HG03460 (cell line): Measurements from ENCODE around the gene SLC31A1.
A peak's percentile ranks its signal among the peaks of the same experiment; 100 is the strongest.
"Not testable (repeated sequence)": the region's sequence is repeated elsewhere in the genome, so short reads cannot be mapped to it uniquely, and the experiment has no call there.

ENCODE experiments used
- ATAC-seq: cut with Tn5 transposase; IDR thresholded peaks from one replicate; pipeline ENCODE4 v1.9.1; 2021; ENCODE audit not compliant: unreplicated experiment

Gene SLC31A1

GRCh38 chr9:113258282-113258681, 36.9 kb downstream of the SLC31A1 start:
- ATAC-seq, result no peak

- ATAC-seq, result no peak
These were observed 40.8 kb downstream of the SLC31A1 start for GRCh38 chr9:113261917-113262671.

DNA sequence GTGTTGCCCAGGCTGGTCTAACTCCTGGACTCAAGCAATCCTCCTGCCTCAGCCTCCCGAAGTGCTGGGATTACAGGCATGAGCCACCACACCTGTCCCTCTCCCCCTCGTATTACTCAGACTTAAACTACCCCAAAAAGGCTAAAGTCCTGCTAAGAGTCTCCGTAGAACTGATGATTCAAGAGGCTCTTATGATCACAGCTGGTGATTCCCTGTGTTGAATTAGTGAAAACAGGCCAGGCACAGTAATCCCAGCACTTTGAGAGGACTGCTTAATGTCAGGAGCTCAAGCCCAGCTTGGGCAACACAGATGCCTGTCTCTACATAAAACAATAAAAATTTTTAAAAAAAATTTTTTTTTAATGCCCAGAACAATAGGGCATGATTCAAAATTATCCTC, 44.8 kb downstream of the SLC31A1 start:
- ATAC-seq, result no peak

DNA sequence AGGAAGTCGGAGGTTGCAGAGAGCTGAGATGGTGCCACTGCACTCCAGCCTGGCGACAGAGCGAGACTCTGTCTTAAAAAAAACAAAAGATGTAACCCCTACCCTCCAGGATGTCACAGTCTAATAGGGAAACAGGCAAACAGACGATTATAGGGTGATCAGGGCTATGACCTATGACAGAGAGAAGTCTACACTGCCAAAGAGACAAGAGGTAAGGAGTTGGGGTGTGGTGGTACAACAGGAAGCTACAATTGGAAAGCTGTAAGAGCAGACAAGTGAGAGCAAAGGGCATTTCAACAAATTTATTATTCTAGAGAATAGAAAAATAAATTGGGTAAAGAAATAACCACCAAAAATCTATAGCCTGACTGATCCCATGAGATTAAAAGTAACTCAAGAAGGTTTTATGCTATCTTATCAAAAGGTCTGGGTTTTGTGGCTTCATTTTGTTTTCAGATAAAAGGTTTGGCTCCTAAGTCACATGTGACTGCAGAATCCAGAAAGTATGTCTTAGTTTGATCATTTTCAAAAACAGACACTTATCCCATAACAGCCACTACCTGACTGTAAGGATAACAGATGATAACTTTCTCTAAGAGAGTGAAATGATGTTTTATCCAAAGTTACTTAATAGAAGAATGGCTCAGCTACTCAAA, 46.7 kb downstream of the SLC31A1 start:
- ATAC-seq, result no peak

DNA sequence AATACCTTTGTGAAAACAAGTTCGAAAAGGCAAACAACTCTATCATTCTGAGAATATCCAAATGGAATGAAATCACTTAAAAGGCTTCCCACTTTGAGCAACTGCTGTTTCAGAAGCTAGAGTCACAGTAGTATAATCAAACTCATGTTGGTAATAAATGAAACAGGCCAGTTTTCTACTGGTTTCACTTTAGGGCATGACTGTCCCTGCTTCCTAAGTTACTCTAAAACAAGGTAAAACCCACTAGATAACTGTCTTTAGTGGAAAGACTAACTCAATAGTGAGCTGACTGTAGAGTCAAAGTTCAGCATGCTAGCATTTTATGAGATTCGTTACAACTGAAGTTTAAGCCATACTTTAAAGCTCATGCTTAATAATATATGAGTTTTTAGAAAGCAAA, 48.0 kb downstream of the SLC31A1 start:
- no peak for ATAC-seq

DNA sequence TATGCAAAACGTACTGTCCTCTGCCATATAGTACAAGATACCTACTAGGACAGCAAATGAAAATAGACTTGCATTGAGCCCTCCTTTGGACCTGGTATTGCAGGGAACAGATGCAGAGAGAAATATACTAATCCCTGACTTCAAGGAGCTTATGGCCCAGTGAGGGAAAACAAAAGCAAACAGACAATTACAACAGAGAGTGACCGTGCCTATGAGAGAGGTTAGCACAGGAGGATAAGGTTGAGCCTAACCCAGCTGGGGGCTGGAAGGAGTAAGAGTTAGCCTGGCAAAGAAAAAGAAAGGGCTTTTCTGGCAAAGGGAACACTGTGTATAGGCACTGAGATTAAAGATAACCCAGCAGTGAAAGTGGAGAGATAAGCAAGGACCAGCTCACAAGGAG, 48.5 kb downstream of the SLC31A1 start:
- ATAC-seq, result no peak

DNA sequence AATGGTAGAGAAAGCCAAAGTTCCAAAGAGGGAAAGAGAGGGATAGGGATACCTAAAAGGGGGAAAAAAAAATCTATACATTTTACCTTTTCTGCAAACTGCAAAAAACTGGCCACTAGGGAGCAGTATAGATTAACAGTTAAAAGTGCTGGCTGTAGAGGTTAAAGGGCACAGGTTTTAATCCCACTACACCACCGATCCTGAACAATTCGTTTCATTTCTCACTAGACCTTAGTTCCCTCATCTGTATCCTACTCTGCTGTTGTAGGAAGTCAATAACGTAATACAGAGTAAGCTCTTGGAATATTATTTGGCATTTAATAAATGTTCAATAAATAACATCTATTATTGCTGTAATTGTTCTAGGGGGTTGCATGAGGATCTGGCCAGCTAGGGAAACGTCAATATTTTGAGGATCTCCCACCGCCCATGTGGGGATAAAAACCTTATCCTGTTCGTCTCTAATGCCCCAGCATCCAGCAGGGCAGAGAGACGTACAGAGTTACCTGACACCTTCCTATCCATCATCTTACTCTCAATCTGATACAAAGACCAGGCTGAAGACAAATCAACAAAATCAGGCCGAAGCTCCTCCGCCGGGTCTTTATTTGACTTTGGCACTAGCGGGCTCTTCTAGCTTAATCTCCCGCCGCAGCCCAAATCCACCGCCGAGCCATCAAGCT, 53.3 kb downstream of the SLC31A1 start:
- ATAC-seq, result peak; percentile 12

DNA sequence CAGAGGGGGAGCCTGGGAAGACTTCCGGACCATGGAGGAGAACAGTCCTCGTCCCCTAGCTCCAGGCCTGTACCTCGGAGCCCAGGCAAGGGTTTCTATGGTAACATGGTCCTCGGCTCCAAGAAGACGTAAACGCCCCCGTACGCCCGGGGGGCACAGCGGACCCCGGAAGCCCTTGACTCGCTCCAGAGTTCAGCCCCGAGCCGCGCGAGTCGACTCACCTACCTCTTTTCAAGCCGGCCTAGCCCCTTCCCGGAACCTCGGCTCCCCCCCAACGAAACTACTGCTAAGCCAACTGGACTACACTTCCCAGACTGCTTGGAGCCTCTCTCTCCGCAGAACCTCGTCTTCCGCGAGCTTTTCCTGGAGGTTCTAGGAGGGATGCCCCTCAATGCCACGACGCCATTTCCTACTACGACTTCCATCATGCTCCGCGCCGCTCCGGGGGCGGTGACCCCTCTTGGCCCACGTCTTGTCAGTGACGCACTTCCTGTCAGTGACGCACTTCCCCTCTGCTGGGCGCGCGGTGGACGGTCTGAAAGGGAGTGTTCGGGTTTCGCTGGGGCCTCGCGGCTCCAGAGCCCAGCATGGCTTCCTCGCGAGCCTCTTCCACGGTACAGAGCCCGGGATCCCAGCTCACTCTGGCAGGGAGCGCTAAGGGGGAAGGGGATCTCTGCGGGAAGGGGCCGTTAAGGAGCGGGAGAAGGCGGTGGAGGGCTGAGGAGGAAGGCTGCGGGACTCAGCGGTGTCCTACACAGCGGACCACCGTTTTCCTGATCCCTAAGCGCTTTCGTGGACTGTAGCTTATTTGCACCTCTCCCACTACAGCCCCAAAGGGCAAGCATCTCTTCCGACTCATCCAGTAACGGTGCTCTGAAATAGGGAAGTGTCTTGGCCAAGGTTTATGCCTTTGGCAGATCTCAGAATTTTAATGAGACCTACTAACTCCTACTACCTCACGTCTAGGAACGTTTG, 54.1 kb downstream of the SLC31A1 start, which contains the start of the genes CDC26 and PRPF4:
Gene CDC26 (minus strand): TSS at position 416 of the 975 bp plus-strand sequence. CDS start 3,065 bp downstream, outside the sequence.
Gene PRPF4 (plus strand): TSS at position 502 of the 975 bp plus-strand sequence. CDS start 86 bp downstream, at position 588.
- ATAC-seq, result peak; percentile 98

DNA sequence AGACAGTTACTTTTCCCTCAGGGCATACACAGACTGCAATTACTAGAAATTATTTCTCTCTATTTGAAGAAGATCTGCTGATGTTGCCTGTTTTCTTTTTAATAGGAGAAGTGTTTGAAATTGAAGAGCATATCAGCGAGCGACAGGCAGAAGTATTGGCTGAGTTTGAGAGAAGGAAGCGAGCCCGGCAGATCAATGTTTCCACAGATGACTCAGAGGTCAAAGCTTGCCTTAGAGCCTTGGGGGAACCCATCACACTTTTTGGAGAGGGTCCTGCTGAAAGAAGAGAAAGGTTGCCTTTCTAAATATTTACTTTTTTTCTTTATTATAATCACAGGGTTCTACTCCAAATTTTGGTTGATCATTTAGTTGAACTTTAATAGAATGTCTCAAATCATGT, 57.5 kb downstream of the SLC31A1 start:
- no peak for ATAC-seq

GRCh38 chr9:113281356-113281755, 60.0 kb downstream of the SLC31A1 start:
- ATAC-seq, result no peak

GRCh38 chr9:113289091-113289490, 67.7 kb downstream of the SLC31A1 start:
- ATAC-seq, result no peak

- no peak for ATAC-seq
These were observed 68.8 kb downstream of the SLC31A1 start for GRCh38 chr9:113290052-113290607.

DNA sequence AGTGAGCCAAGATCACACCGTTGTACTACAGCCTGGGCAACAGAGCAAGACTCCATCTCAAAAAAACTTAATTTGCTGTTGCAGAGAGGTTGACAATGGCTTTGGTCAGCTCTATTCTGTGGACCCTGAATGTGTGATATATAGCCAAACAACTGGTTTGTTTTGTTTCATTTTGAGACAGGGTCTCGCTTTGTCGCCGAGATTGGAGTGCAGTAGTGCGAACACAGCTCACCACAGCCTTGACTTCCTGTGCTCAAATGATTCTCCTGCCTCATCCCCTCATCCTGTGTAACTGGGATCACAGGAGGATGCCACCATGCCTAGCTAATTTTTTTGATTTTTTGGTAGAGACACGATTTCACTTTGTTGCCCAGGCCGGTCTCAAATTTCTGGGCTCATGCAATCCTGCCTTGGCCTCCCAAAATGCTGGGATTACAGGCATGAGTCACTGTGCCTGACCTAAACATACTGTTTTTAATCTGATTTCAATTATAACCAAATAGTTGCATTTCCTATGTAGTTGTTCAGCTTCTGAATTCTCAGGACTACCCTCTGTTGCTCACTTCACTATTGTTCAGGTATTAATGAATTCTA, 72.0 kb downstream of the SLC31A1 start:
- ATAC-seq, result no peak

DNA sequence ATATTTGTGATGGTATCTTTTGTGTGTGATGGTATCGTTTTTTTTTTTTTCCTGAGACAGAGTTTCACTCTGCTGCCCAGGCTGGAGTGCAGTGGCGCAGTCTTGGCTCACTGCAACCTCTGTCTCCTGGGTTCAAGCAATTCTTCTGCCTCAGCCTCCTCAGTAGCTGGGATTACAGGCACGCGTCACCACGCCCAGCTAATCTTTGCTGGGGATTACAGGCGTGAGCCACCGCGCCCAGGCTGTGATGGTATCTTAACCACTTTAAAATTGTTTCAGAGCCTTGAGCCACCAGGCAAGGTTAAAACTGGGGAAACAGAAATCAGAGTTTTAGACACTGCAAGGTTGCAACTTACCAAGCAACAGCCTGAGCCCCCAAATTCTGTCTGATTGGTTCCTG, 74.9 kb downstream of the SLC31A1 start:
- ATAC-seq, result not testable (repeated sequence)

DNA sequence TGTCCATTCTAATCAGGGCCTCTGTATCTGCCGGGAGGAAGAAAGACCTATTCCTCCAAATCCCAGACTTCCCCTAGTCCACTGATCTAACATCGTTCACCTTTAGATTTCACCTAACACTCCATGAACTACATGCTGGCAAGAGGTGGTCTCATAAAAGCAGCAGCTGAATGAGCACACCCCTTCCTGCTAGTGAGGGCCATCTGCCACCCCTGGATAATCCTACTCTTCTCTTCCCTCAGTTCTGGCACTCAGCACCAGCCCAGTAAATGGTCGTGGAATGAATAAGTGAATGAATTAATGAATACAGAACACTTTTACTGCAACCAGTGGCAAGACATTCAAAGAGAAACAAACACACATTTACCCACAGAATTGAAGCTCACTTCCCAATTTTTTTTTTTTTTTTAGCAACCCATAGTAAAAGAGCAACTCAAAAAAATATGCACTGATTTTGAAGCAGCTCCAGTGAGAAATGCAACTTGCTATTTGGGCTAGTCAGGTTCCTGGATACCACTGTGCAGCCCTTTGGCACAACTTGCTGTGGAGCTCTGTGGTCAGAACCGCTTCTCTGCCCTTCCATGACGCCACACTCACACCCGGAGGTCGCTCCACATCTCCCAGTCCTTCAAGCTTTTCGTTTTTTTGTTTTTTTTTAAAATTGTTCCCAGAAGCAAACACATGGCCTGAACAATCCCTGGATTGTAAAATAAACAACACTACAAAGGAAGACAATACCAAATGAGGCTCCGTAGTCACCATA, 75.6 kb downstream of the SLC31A1 start:
- ATAC-seq, result no peak

DNA sequence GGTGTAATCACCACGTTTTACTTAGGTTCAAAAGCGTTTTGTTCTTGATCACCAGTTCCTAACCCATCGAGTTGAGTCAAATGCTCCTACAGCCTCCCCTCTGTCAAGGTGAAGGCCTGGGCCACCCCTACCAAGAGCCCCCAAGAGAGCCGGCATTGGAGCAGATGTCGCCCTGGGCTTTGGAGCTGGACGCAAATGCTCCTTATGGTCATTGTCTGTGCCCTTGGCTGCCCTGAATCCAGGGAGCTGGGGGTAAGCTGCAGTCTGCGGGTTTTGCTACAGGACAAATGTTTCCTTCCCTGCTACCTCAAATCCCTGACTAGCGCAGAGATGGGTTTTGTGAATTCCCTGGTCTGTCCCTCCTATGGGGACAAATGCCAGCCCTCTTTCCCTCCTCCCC, 77.0 kb downstream of the SLC31A1 start:
- ATAC-seq, result no peak

GRCh38 chr9:113298924-113299770, 77.8 kb downstream of the SLC31A1 start:
- ATAC-seq, result no peak

DNA sequence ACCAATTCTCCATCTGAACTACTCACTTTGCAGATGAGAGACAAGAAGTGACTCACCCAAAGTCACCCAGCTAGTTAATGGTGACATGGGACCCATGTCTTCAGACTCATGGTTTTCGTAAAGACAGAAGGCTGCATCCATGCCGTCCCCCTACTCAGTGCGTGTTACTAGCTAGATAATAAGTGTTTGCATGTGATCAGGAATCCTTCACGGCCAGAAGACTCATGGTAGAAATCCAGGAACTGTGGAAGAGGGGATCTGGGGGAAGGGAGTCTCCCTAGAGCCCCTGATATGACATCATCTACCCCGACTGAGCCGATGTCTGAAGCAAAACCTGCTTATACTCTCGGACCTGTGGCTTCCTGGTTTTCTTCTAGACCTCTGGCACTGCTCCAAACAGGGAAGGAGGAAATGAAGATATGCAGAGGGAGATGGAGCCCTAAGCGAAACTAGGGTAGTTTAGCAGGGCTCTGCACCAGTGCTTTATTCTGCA, 78.5 kb downstream of the SLC31A1 start:
- ATAC-seq, result no peak
